Measurements from ENCODE around the gene KCNG3. TPM values are rescaled to one million over a fixed set of nuclear protein-coding genes. Genes with fewer than 3 reads are reported as not detected.

KCNG3 gene
- total RNA-seq, 1 experiment from 2014 or later: 0.72 TPM

Small RNA genes lying within 50 kb of the gene (small RNA-seq; reads per million reads assigned to genes)
- gene RF00017 (0 reads per million in 2 experiments), gene RF00612 (0.04 to 0.06 reads per million in 2 experiments)

Other genes with a start within 250 kb of the KCNG3 start
- gene COX7A2L, start 132.8 kb downstream of the KCNG3 start, total RNA-seq (2014; rRNA removed; shearing (Covaris generic)): 294 and 299 TPM in 2 replicates
- 28.5 and 28.9 TPM in 2 replicates for gene MTA3, start 74.7 kb upstream of the KCNG3 start, total RNA-seq (2014; rRNA removed; shearing (Covaris generic))